Naive thymus-derived CD8-positive, alpha-beta T cell (primary cell): Measurements from ENCODE around the gene IDI1. TPM values are rescaled to one million over a fixed set of nuclear protein-coding genes. Genes with fewer than 3 reads are reported as not detected.
"Not testable (repeated sequence)": the region's sequence is repeated elsewhere in the genome, so short reads cannot be mapped to it uniquely, and the experiment has no call there.

ENCODE experiments used
- ATAC-seq, 2 donors: fragments of 150-1000 bp; cut with Tn5 transposase in 1 of 2; sonication (Bioruptor Pico), chemical (Tn5 transposase) in 1 of 2; 1 replicate in 1 of 2; 2 replicates in 1 of 2; pipeline ENCODE4 v1.10.0; 2021; ENCODE audit warnings: mild to moderate bottlenecking in 2 of 2, moderate library complexity in 2 of 2
- POLR2A ChIA-PET: fragments of 350-600 bp; sonication (Branson Sonifier 250); formaldehyde crosslinking; loops from one replicate; lab custom pipeline; 2021; ENCODE audit warnings: antibody characterized with exemption; lab: Charles Lee
- DNase-seq, 10 donors: peaks; one replicate each; pipeline versions ENCODE4 v3.0.0 to v3.0.0-alpha.2; 2020 to 2022
- H3K27ac Mint-ChIP-seq, 10 donors: one replicate each; pipeline ENCODE4 v1.8.0; 2020 to 2022; ENCODE audit warnings: mild to moderate bottlenecking in 10 of 10, mixed read lengths in 10 of 10, moderate library complexity in 4 of 10, inconsistent platforms in 1 of 10
- H3K27me3 Mint-ChIP-seq, 5 donors: one replicate each; pipeline ENCODE4 v1.8.0; 2021 to 2022; ENCODE audit warnings: mixed read lengths in 5 of 5
- H3K36me3 Mint-ChIP-seq, 3 donors: one replicate each; pipeline ENCODE4 v1.8.0; 2020 to 2022; ENCODE audit warnings: mixed read lengths in 3 of 3, mild to moderate bottlenecking in 2 of 3, inconsistent platforms in 1 of 3
- H3K4me1 Mint-ChIP-seq, 4 donors: one replicate each; pipeline ENCODE4 v1.8.0; 2021 to 2022; ENCODE audit warnings: mixed read lengths in 4 of 4
- H3K4me3 Mint-ChIP-seq, 10 donors: one replicate each; pipeline ENCODE4 v1.8.0; 2020 to 2022; ENCODE audit warnings: mild to moderate bottlenecking in 10 of 10, mixed read lengths in 10 of 10, moderate library complexity in 6 of 10, inconsistent platforms in 1 of 10
- H3K9me3 Mint-ChIP-seq, 9 donors: one replicate each; pipeline ENCODE4 v1.8.0; 2020 to 2022; ENCODE audit warnings: mixed read lengths in 9 of 9, mild to moderate bottlenecking in 3 of 9, inconsistent platforms in 1 of 9, moderate library complexity in 1 of 9
- polyA plus RNA-seq, 3 donors: library from polyadenylated mRNA; unstranded; fragments of 300-500 nt; fragmentation: Illumina TruSeq; gene quantifications; one replicate each; pipeline ENCODE4 v1.2.3, GENCODE V29; 2021
- total RNA-seq, 8 experiments: library from RNA in 2 of 8; stranded (reverse) in 2 of 8; gene quantifications; one replicate each; pipeline ENCODE4 v1.2.3 and lab custom pipeline; 2021 to 2026

The IDI1 gene
- total and polyA plus RNA-seq, 5 experiments from 2014 or later = 29.0 to 53.5 (median 33.9) TPM

- Mint-ChIP-seq H3K4me1 (peaks cover 29 to 51% (median 44%) of the 10 kb centered on the region in 4 donors), H3K27ac (peak overlapping the region in 9 of 10 donors; percentile 76 to 94 (median 86)), H3K4me3 (peak overlapping the region in 8 of 10 donors; percentile 20 to 80 (median 58)), H3K36me3 (peaks cover 5 to 35% (median 5%) of the 10 kb centered on the region in 3 donors), H3K9me3 (no peaks in the 10 kb centered on the region), H3K27me3 (no peaks in the 10 kb centered on the region)
- POLR2A ChIA-PET = interaction anchor here (1.5 kb wide), 1 partner anchor 55 kb away, joined by 3 read pairs; no protein-coding TSS in a partner anchor
- no peak for DNase-seq
- no peak for ATAC-seq
Measured at GRCh38 chr10:1044964-1045363, 4.0 kb downstream of the IDI1 start.

DNA sequence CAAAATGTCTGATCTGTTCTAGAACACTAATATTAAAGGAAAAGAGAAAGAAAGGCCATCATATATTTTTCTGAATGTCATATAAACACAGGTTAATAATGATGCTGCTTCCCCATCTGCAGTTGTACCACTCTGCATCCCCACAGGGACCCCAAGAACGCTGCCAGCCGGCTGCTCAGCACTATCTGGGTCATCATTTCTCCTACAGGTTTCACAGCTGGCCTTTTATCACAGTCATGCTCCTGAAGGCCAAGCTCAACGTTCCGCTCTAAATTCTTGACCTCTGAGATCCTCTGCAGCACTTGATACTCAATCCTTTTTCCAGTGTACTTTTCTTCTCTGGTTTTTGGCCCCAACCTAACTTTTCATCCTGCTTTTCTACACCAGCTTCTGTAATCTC, 4.8 kb downstream of the IDI1 start:
- peak overlapping the region; percentile 69 to 88 (median 78) for H3K4me3 Mint-ChIP-seq
- peaks cover 27 to 47% (median 42%) of the 10 kb centered on the region in 4 donors for H3K4me1 Mint-ChIP-seq
- H3K27me3 Mint-ChIP-seq = no peaks in the 10 kb centered on the region
- H3K27ac Mint-ChIP-seq = peak overlapping the region; percentile 82 to 96 (median 88)
- peaks cover 5 to 38% (median 5%) of the 10 kb centered on the region in 3 donors for H3K36me3 Mint-ChIP-seq
- DNase-seq = no peak
- ATAC-seq = no peak
- POLR2A ChIA-PET = interaction anchor here (1.3 to 1.5 kb wide), 2 partner anchors 12 to 54 kb away, joined by 3 to 5 read pairs; partner anchors contain the start of gene WDR37
- no peaks in the 10 kb centered on the region for H3K9me3 Mint-ChIP-seq

DNA sequence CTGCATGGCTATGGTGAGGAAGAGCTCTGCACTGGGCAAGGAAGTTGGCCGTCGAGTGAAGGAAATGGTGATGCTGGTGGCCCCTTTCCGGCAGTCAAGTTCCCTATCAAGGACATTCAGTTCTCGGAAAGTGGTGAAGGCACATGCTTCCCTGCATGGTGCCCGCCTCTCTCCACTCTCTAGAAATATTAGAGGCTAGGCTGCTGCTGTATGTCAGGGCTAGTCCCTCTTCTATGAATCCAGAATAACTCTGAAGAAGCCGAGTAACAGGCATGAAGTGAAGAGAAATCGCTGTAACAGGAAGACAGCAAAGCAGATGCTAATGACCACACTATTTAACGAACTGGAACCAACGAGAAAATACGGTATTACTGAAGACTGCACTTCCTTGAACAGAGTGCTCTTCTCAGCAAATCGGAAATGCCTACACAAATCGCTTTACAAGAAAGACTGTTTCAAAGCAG, 5.4 kb downstream of the IDI1 start:
- Mint-ChIP-seq H3K27ac (peak overlapping the region; percentile 82 to 96 (median 88)), H3K36me3 (peaks cover 5 to 39% (median 5%) of the 10 kb centered on the region in 3 donors), H3K27me3 (no peaks in the 10 kb centered on the region), H3K4me1 (peaks cover 27 to 45% (median 42%) of the 10 kb centered on the region in 4 donors), H3K9me3 (no peaks in the 10 kb centered on the region), H3K4me3 (peak overlapping the region; percentile 69 to 88 (median 78))
- POLR2A ChIA-PET = interaction anchor here (1.3 to 1.5 kb wide), 2 partner anchors 13 to 54 kb away, joined by 3 to 5 read pairs; partner anchors contain the start of gene WDR37
- ATAC-seq (peak; percentile 14 to 34), DNase-seq (peak in 3 of 10 donors; percentile 15 to 45 (median 41))

GRCh38 chr10:1041514-1041913, 7.4 kb downstream of the IDI1 start:
- POLR2A ChIA-PET = interaction anchor here (1.8 kb wide), 1 partner anchor 15 kb away, joined by 6 read pairs; the partner anchor contains the start of gene WDR37
- H3K4me1 Mint-ChIP-seq = peaks cover 24 to 36% (median 31%) of the 10 kb centered on the region in 4 donors
- peak overlapping the region in 2 of 10 donors; percentile 29 to 69 for H3K27ac Mint-ChIP-seq
- H3K9me3 Mint-ChIP-seq = no peaks in the 10 kb centered on the region
- H3K27me3 Mint-ChIP-seq = no peaks in the 10 kb centered on the region
- DNase-seq (no peak), ATAC-seq (no peak)
- no peak overlapping the region for H3K4me3 Mint-ChIP-seq
- peaks cover 5 to 48% (median 5%) of the 10 kb centered on the region in 3 donors for H3K36me3 Mint-ChIP-seq

DNA sequence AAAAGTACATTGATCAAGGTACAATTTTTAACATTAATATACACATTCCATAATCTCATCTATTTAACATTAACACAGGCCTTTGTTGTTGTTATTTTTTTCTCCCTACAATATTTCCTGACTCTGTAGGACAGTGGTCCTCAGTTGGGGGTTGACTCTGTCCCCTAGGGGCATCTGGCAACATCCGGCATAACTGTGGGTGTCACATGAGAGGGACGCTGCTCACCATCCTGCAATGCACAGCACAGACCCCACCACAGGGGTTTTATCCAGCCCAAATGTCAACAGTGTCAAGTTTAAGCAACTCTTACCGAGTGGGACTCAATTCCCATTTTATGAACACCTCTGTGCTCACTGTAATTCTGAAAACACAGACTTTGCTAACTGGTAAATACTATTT, 8.8 kb downstream of the IDI1 start:
- peaks cover 5 to 45% (median 5%) of the 10 kb centered on the region in 3 donors for H3K36me3 Mint-ChIP-seq
- H3K4me3 Mint-ChIP-seq = no peak overlapping the region
- peaks cover 22 to 24% (median 22%) of the 10 kb centered on the region in 4 donors for H3K4me1 Mint-ChIP-seq
- peak overlapping the region in 4 of 10 donors; percentile 13 to 76 (median 45) for H3K27ac Mint-ChIP-seq
- no peak for DNase-seq
- no peaks in the 10 kb centered on the region for H3K27me3 Mint-ChIP-seq
- no peak for ATAC-seq
- POLR2A ChIA-PET = no interaction called here
- no peaks in the 10 kb centered on the region for H3K9me3 Mint-ChIP-seq

DNA sequence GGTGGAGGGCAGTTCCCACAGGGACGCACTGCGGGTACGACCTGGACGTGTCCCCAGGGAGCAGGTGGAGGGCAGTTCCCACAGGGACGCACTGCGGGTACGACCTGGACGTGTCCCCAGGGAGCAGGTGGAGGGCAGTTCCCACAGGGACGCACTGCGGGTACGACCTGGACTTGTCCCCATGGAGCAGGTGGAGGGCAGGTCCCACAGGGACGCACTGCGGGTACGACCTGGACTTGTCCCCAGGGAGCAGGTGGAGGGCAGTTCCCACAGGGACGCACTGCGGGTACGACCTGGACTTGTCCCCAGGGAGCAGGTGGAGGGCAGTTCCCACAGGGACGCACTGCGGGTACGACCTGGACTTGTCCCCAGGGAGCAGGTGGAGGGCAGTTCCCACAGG, 10.2 kb downstream of the IDI1 start:
- H3K9me3 Mint-ChIP-seq, ATAC-seq, H3K27me3 Mint-ChIP-seq, DNase-seq, H3K27ac Mint-ChIP-seq, POLR2A ChIA-PET, H3K4me3 Mint-ChIP-seq: not testable (repeated sequence)
- H3K36me3 Mint-ChIP-seq = peaks cover 5 to 45% (median 5%) of the 10 kb centered on the region in 3 donors
- peaks cover 8 to 12% (median 9%) of the 10 kb centered on the region in 4 donors for H3K4me1 Mint-ChIP-seq

DNA sequence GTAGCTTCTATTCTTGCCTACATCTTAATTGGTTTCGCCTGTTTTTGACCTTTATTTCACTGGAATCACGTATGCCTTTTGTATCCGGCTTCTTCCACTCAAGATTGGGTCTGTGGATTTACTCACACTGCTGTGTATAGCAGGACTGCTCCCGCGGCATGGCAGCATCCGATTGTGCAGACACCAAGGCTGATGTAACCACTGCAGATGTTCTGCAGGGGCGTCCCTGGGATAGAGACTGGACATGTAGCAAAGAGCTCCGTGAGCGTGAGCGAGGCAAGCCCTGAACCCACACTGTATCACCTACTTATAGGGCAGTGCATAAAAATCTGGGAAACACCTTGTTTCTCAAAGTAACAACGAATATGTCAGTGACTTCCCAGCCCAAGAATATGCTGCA, 11.8 kb downstream of the IDI1 start:
- no peak for ATAC-seq
- POLR2A ChIA-PET = interaction anchor here (0.9 to 1.3 kb wide), 2 partner anchors 11 to 19 kb away, joined by 3 to 4 read pairs; partner anchors contain the start of genes IDI1 and WDR37
- H3K27me3 Mint-ChIP-seq = no peaks in the 10 kb centered on the region
- H3K36me3 Mint-ChIP-seq = peaks cover 4 to 33% (median 5%) of the 10 kb centered on the region in 3 donors
- H3K4me1 Mint-ChIP-seq = peaks cover 0 to 7% (median 0%) of the 10 kb centered on the region in 4 donors
- DNase-seq = no peak
- peak overlapping the region in 2 of 10 donors; percentile 20 to 34 for H3K27ac Mint-ChIP-seq
- H3K9me3 Mint-ChIP-seq = no peaks in the 10 kb centered on the region
- H3K4me3 Mint-ChIP-seq = no peak overlapping the region

DNA sequence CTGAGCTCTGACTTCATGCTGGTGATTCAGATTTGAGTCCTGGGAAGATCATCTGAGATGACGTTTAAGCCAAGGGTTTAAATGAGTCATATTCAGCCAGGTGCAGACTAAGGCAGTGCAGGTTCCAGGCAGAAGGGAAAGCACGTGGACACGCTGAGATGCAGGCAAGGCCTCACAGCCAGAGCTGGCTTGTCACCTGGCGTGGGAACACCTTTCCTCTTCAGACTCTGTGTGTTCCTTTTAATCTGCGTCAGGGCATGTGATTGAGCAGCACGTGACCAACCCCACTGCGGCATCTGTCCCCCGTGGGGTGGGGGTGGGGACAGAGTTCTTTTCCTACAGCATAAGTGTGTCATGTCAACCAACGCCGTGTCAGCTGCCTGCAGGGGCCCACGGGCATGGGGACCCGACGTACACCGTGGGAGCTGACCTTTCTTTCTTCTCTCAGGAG, 12.6 kb downstream of the IDI1 start:
- Mint-ChIP-seq H3K36me3 (peaks cover 4 to 26% (median 5%) of the 10 kb centered on the region in 3 donors), H3K27ac (no peak overlapping the region), H3K27me3 (no peaks in the 10 kb centered on the region), H3K9me3 (no peaks in the 10 kb centered on the region), H3K4me1 (peaks cover 0 to 7% (median 0%) of the 10 kb centered on the region in 4 donors), H3K4me3 (no peak overlapping the region)
- no peak for ATAC-seq
- POLR2A ChIA-PET = interaction anchor here (0.9 to 1.3 kb wide), 2 partner anchors 12 to 20 kb away, joined by 3 to 4 read pairs; partner anchors contain the start of genes IDI1 and WDR37
- no peak for DNase-seq

- H3K4me1 Mint-ChIP-seq = peaks cover 0 to 5% (median 0%) of the 10 kb centered on the region in 4 donors
- POLR2A ChIA-PET = no interaction called here
- no peak overlapping the region for H3K4me3 Mint-ChIP-seq
- ATAC-seq (no peak), DNase-seq (no peak)
- H3K36me3 Mint-ChIP-seq = peaks cover 0 to 15% (median 1%) of the 10 kb centered on the region in 3 donors
- peak overlapping the region in 2 of 10 donors; percentile 51 to 62 for H3K27ac Mint-ChIP-seq
- no peaks in the 10 kb centered on the region for H3K9me3 Mint-ChIP-seq
- H3K27me3 Mint-ChIP-seq = no peaks in the 10 kb centered on the region
Measured at GRCh38 chr10:1035201-1035600, 13.7 kb downstream of the IDI1 start.

DNA sequence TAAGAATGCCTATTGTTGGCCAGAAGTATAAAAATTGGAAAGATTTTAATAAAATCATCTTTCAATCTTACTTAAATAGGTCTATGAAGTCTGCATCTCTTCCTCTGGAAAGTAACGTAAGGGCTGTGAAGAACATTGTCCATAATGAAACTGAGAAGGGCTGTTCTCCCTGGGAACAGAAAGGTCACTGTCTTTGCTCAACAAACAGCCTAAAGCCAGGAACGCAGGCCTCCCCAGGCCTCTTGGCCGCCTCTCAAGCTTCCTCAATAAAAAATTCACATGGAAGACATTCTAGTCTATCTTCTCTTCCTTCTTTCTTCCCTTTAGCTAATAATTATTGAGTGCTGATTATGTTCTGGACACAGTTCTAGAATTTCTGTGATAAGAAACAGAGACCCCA, 14.2 kb downstream of the IDI1 start:
- H3K4me1 Mint-ChIP-seq = peaks cover 0 to 3% (median 0%) of the 10 kb centered on the region in 4 donors

GRCh38 chr10:1033601-1034000, 15.3 kb downstream of the IDI1 start:
- ATAC-seq (no peak), DNase-seq (no peak)
- H3K27me3 Mint-ChIP-seq = no peaks in the 10 kb centered on the region
- peaks cover 0 to 3% (median 0%) of the 10 kb centered on the region in 4 donors for H3K4me1 Mint-ChIP-seq
- H3K36me3 Mint-ChIP-seq = peaks cover 0 to 9% (median 0%) of the 10 kb centered on the region in 3 donors
- H3K27ac Mint-ChIP-seq = peak overlapping the region in 1 of 10 donors; percentile 46
- H3K9me3 Mint-ChIP-seq = no peaks in the 10 kb centered on the region
- POLR2A ChIA-PET = no interaction called here
- no peak overlapping the region for H3K4me3 Mint-ChIP-seq

More for the DNA sequence above, 14.2 kb downstream of the IDI1 start:
- Mint-ChIP-seq H3K36me3 (peaks cover 0 to 12% (median 0%) of the 10 kb centered on the region in 3 donors), H3K9me3 (no peaks in the 10 kb centered on the region), H3K27ac (peak overlapping the region in 1 of 10 donors; percentile 51), H3K4me3 (no peak overlapping the region), H3K27me3 (no peaks in the 10 kb centered on the region)
- ATAC-seq (no peak), DNase-seq (no peak)
- POLR2A ChIA-PET = no interaction called here

DNA sequence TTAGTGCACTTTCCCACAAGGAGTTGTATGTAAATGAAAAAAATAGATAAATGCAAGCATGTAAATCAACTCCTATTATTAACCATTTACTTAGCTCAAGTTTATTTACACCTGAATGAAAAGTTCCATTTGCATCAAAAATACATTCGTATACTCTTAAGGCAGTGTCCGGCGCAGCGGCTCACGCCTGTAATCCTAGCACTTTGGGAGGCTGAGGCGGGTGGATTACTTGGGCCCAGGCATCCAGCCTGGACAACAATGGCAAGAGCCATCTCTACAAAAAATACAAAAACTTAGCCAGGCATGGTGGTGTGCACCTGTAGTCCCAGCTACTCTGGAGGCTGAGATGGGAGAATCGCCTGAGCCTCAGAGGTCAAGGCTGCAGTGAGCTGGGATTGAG, 19.1 kb downstream of the IDI1 start:
- no peaks in the 10 kb centered on the region for H3K36me3 Mint-ChIP-seq
- no peak overlapping the region for H3K4me3 Mint-ChIP-seq
- POLR2A ChIA-PET = no interaction called here
- H3K27ac Mint-ChIP-seq = no peak overlapping the region
- DNase-seq (no peak), ATAC-seq (no peak)
- H3K27me3 Mint-ChIP-seq = no peaks in the 10 kb centered on the region
- H3K4me1 Mint-ChIP-seq = no peaks in the 10 kb centered on the region
- H3K9me3 Mint-ChIP-seq = no peaks in the 10 kb centered on the region

GRCh38 chr10:1026578-1026977, 22.3 kb downstream of the IDI1 start:
- no peak for DNase-seq
- Mint-ChIP-seq H3K27me3 (no peaks in the 10 kb centered on the region), H3K4me1 (no peaks in the 10 kb centered on the region), H3K27ac (no peak overlapping the region), H3K36me3 (no peaks in the 10 kb centered on the region), H3K9me3 (no peaks in the 10 kb centered on the region), H3K4me3 (no peak overlapping the region)
- ATAC-seq = no peak
- POLR2A ChIA-PET = no interaction called here
